ENCODE measurements around the gene STX12. TPM values are rescaled to one million over a fixed set of nuclear protein-coding genes. Genes with fewer than 3 reads are reported as not detected.

STX12 gene
- total RNA-seq, 1 donor from 2014 or later: 72.2 TPM

Other genes with a start within 250 kb of the STX12 start
- 61.9 TPM for gene AHDC1, start 169.1 kb upstream of the STX12 start, total RNA-seq
- gene FGR, start 138.0 kb upstream of the STX12 start, total RNA-seq: 15.3 TPM
- 45.9 TPM for gene IFI6, start 101.0 kb upstream of the STX12 start, total RNA-seq
- gene FAM76A, start 47.3 kb upstream of the STX12 start, total RNA-seq: 18.3 TPM
- gene PPP1R8, start 57.6 kb downstream of the STX12 start, total RNA-seq: 32.5 TPM
- gene THEMIS2, start 99.3 kb downstream of the STX12 start, total RNA-seq: 25.7 TPM
- gene RPA2, start 141.4 kb downstream of the STX12 start, total RNA-seq: 19.8 TPM
- 0.27 TPM for gene SMPDL3B, start 161.8 kb downstream of the STX12 start, total RNA-seq
- 5.0 TPM for gene XKR8, start 186.8 kb downstream of the STX12 start, total RNA-seq

All from sciatic nerve (tissue), 1 donor.